Neural cell (in vitro differentiated cells): Measurements from ENCODE around the gene ADD2. TPM values are rescaled to one million over a fixed set of nuclear protein-coding genes. Genes with fewer than 3 reads are reported as not detected.

Experiments used
- H2AFZ ChIP-seq: fragments of 200-600, 300-800 bp; sonication (generic), shearing (Covaris generic); 2 replicates; pipeline ENCODE4 v1.6.0; 2014; ENCODE audit warnings: low read depth, mild to moderate bottlenecking, antibody characterized with exemption, low read length, moderate library complexity
- H3F3A ChIP-seq: fragments of 200-600 bp; shearing (Covaris generic); 2 replicates; pipeline ENCODE4 v1.6.1; 2016; ENCODE audit warnings: mild to moderate bottlenecking, moderate library complexity, mixed read lengths, antibody characterized with exemption, low read length; ENCODE audit not compliant: insufficient read depth, poor library complexity, severe bottlenecking
- H3K27ac ChIP-seq: fragments of 200-600, 300-800 bp; sonication (generic), shearing (Covaris generic); 2 replicates; pipeline ENCODE4 v1.5.1; 2014; ENCODE audit warnings: mild to moderate bottlenecking, low read length, moderate library complexity
- H3K27me3 ChIP-seq: fragments of 300-800, 200-600 bp; sonication (generic), shearing (Covaris generic); 2 replicates; pipeline ENCODE4 v1.6.0; 2014; ENCODE audit warnings: mild to moderate bottlenecking, low read depth, low read length, moderate library complexity; ENCODE audit not compliant: insufficient read depth
- H3K36me3 ChIP-seq: fragments of 300-800, 200-600 bp; sonication (generic), shearing (Covaris generic); 2 replicates; pipeline ENCODE4 v1.5.1; 2014; ENCODE audit warnings: mild to moderate bottlenecking, antibody characterized with exemption, low read length, moderate library complexity; ENCODE audit not compliant: insufficient read depth
- H3K4me2 ChIP-seq: fragments of 300-800, 200-600 bp; sonication (generic), shearing (Covaris generic); 2 replicates; pipeline ENCODE4 v1.6.0; 2014; ENCODE audit warnings: mild to moderate bottlenecking, low read length
- H3K4me3 ChIP-seq: fragments of 300-800, 200-600 bp; sonication (generic), shearing (Covaris generic); 2 replicates; pipeline ENCODE4 v1.5.1; 2014; ENCODE audit warnings: mild to moderate bottlenecking, low read length, moderate library complexity
- H3K79me2 ChIP-seq: fragments of 200-600 bp; shearing (Covaris generic); replicated peaks from 2 replicates; pipeline ENCODE4 v1.6.0; 2014; ENCODE audit warnings: mild to moderate bottlenecking, low read length, moderate library complexity; ENCODE audit not compliant: insufficient read depth
- H3K9ac ChIP-seq: fragments of 300-800, 200-600 bp; sonication (generic), shearing (Covaris generic); 2 replicates; pipeline ENCODE4 v1.6.1; 2016; ENCODE audit warnings: mild to moderate bottlenecking, low read length, mixed read lengths
- H3K9me2 ChIP-seq: fragments of 200-600 bp; shearing (Covaris generic); 2 replicates; pipeline ENCODE4 v1.6.1; 2016; ENCODE audit warnings: mild to moderate bottlenecking, low read length, mixed read lengths; ENCODE audit not compliant: insufficient read depth
- H3K9me3 ChIP-seq: fragments of 200-600, 300-800 bp; sonication (generic), shearing (Covaris generic); 2 replicates; pipeline ENCODE4 v1.6.1; 2016; ENCODE audit warnings: mild to moderate bottlenecking, mixed run types, low read length, moderate library complexity, mixed read lengths
- H4K20me1 ChIP-seq: fragments of 200-600 bp; shearing (Covaris generic); 2 replicates; pipeline ENCODE4 v1.6.1; 2016; ENCODE audit warnings: mild to moderate bottlenecking, mixed run types; ENCODE audit not compliant: insufficient read depth
- EP300 ChIP-seq: fragments of 450-650 bp; conservative IDR thresholded peaks from 2 replicates; pipeline ENCODE4 v1.6.1; 2014; ENCODE audit warnings: antibody characterized with exemption, mild to moderate bottlenecking, moderate library complexity; ENCODE audit not compliant: poor library complexity, severe bottlenecking
- EZH2 ChIP-seq: fragments of 200-600, 300-800 bp; shearing (Covaris generic), sonication (generic); IDR thresholded peaks from 2 replicates; pipeline ENCODE4 v1.6.1; 2014; ENCODE audit warnings: antibody characterized with exemption, low read length, borderline replicate concordance, mild to moderate bottlenecking; ENCODE audit not compliant: insufficient read depth, poor library complexity, severe bottlenecking
- MXI1 ChIP-seq: fragments of 450-650 bp; conservative IDR thresholded peaks from 2 replicates; pipeline ENCODE4 v1.6.1; 2014; ENCODE audit warnings: antibody characterized with exemption, mild to moderate bottlenecking; ENCODE audit not compliant: poor library complexity, severe bottlenecking
- POLR2AphosphoS5 ChIP-seq: IDR thresholded peaks from 2 replicates; pipeline ENCODE4 v1.6.1; 2012
- RAD21 ChIP-seq: fragments of 450-650 bp; conservative IDR thresholded peaks from 2 replicates; pipeline ENCODE4 v1.6.1; 2014; ENCODE audit warnings: antibody characterized with exemption, mild to moderate bottlenecking, moderate library complexity
- SMC3 ChIP-seq: fragments of 450-650 bp; conservative IDR thresholded peaks from 2 replicates; pipeline ENCODE4 v1.6.1; 2014; ENCODE audit warnings: antibody characterized with exemption, mild to moderate bottlenecking, moderate library complexity; ENCODE audit not compliant: poor library complexity
- TAF1 ChIP-seq: IDR thresholded peaks from 2 replicates; pipeline ENCODE4 v1.6.1; 2012; ENCODE audit warnings: low read depth
- polyA plus RNA-seq: library from polyadenylated mRNA; depleted of rRNA; stranded (reverse); fragments of >200 nt; gene quantifications from 2 replicates; pipeline ENCODE4 v1.2.3, GENCODE V29; 2014
- TF ChIP-seq, protein P1 (sequence below): IDR thresholded peaks from 2 replicates; pipeline ENCODE4 v1.6.1; 2012; ENCODE audit warnings: borderline replicate concordance
- TF ChIP-seq, protein P2 (sequence below): fragments of 450-650 bp; IDR thresholded peaks from 2 replicates; pipeline ENCODE4 v1.5.1; 2014; ENCODE audit warnings: antibody characterized with exemption, mild to moderate bottlenecking, moderate library complexity; ENCODE audit not compliant: poor library complexity, severe bottlenecking

The ADD2 gene
- polyA plus RNA-seq, 1 donor from 2014 or later, result 52.5 TPM

DNA sequence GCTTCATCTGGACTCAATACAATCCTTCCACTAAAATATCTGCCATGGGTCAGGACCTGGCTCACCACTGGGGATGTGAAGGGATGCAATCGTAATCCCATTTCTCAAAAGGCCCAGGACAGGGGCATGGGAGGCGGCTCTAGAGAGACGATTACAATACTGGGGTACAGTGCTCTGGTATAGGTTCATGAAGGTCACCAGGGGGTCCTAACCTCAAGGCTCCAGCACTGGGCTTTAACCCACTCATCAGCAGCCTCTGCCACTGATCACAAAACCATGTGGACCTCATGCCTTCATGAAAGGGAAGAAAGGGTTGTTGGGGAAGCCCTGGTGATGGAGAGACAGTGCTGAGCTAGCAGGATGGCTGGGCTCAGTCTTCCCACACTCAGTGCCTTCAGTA, 48.8 kb downstream of the ADD2 start:
- no peak overlapping the region for H3K4me2 ChIP-seq
- H3K79me2 ChIP-seq, result peaks cover 11% of the 10 kb centered on the region
- TF ChIP-seq EP300 (no peak), EZH2 (no peak), RAD21 (no peak), MXI1 (no peak), TAF1 (no peak), SMC3 (no peak), POLR2AphosphoS5 (no peak)
- TF ChIP-seq, protein P1, sequence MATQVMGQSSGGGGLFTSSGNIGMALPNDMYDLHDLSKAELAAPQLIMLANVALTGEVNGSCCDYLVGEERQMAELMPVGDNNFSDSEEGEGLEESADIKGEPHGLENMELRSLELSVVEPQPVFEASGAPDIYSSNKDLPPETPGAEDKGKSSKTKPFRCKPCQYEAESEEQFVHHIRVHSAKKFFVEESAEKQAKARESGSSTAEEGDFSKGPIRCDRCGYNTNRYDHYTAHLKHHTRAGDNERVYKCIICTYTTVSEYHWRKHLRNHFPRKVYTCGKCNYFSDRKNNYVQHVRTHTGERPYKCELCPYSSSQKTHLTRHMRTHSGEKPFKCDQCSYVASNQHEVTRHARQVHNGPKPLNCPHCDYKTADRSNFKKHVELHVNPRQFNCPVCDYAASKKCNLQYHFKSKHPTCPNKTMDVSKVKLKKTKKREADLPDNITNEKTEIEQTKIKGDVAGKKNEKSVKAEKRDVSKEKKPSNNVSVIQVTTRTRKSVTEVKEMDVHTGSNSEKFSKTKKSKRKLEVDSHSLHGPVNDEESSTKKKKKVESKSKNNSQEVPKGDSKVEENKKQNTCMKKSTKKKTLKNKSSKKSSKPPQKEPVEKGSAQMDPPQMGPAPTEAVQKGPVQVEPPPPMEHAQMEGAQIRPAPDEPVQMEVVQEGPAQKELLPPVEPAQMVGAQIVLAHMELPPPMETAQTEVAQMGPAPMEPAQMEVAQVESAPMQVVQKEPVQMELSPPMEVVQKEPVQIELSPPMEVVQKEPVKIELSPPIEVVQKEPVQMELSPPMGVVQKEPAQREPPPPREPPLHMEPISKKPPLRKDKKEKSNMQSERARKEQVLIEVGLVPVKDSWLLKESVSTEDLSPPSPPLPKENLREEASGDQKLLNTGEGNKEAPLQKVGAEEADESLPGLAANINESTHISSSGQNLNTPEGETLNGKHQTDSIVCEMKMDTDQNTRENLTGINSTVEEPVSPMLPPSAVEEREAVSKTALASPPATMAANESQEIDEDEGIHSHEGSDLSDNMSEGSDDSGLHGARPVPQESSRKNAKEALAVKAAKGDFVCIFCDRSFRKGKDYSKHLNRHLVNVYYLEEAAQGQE, result no peak
- TF ChIP-seq, protein P2, sequence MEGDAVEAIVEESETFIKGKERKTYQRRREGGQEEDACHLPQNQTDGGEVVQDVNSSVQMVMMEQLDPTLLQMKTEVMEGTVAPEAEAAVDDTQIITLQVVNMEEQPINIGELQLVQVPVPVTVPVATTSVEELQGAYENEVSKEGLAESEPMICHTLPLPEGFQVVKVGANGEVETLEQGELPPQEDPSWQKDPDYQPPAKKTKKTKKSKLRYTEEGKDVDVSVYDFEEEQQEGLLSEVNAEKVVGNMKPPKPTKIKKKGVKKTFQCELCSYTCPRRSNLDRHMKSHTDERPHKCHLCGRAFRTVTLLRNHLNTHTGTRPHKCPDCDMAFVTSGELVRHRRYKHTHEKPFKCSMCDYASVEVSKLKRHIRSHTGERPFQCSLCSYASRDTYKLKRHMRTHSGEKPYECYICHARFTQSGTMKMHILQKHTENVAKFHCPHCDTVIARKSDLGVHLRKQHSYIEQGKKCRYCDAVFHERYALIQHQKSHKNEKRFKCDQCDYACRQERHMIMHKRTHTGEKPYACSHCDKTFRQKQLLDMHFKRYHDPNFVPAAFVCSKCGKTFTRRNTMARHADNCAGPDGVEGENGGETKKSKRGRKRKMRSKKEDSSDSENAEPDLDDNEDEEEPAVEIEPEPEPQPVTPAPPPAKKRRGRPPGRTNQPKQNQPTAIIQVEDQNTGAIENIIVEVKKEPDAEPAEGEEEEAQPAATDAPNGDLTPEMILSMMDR, result no peak
- H3K4me3 ChIP-seq, result no peak overlapping the region
- no peak overlapping the region for H3K9ac ChIP-seq
- H2AFZ ChIP-seq, result no peak overlapping the region
- no peaks in the 10 kb centered on the region for H3K9me3 ChIP-seq
- H3K9me2 ChIP-seq, result no peaks in the 10 kb centered on the region
- no peaks in the 10 kb centered on the region for H3K36me3 ChIP-seq
- H3K27ac ChIP-seq, result no peak overlapping the region
- peaks cover 3% of the 10 kb centered on the region for H4K20me1 ChIP-seq
- H3K27me3 ChIP-seq, result no peaks in the 10 kb centered on the region
- H3F3A ChIP-seq, result peaks cover 3% of the 10 kb centered on the region

DNA sequence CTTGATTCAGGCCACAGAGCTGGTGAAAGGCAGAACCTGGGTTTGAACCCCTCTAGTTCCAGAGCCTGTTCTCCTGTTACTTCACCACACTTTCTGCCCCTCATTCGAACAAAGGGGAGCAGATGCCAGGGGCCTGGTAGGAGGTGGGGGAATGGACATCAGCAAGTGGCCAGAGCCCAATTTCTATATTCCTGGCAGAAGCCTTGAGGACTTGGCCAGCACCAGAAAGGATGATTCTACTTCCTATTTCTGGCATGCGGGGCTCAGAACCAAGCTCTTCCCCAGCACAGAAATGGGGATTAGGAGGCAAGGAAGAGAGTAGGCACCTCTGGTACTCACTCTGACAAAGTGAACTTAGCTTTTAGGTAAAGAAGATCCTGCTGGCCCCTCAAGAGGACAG, 49.3 kb downstream of the ADD2 start:
- Histone ChIP-seq H3K9me2 (no peaks in the 10 kb centered on the region), H3K9me3 (no peaks in the 10 kb centered on the region), H2AFZ (no peak overlapping the region), H3K79me2 (peaks cover 11% of the 10 kb centered on the region), H3K36me3 (no peaks in the 10 kb centered on the region), H4K20me1 (peaks cover 3% of the 10 kb centered on the region), H3F3A (peaks cover 3% of the 10 kb centered on the region), H3K9ac (no peak overlapping the region), H3K27ac (no peak overlapping the region), H3K4me3 (no peak overlapping the region), H3K27me3 (no peaks in the 10 kb centered on the region), H3K4me2 (no peak overlapping the region)
- TF ChIP-seq POLR2AphosphoS5, result no peak
- TF ChIP-seq, protein P2, result no peak
- TF ChIP-seq EZH2, result no peak
- TF ChIP-seq, protein P1, result no peak
- no peak for TF ChIP-seq EP300
- no peak for TF ChIP-seq SMC3
- no peak for TF ChIP-seq RAD21
- no peak for TF ChIP-seq MXI1
- no peak for TF ChIP-seq TAF1
